GM19395 (cell line): ENCODE results near the gene ZSCAN22.
A peak's percentile ranks its signal among the peaks of the same experiment; 100 is the strongest.
"Not testable (repeated sequence)": the region's sequence is repeated elsewhere in the genome, so short reads cannot be mapped to it uniquely, and the experiment has no call there.

Source experiments
- ATAC-seq: cut with Tn5 transposase; IDR thresholded peaks from one replicate; pipeline ENCODE4 v1.9.1; 2021; ENCODE audit warnings: mild to moderate bottlenecking, moderate library complexity; ENCODE audit not compliant: unreplicated experiment

The ZSCAN22 gene

GRCh38 chr19:58368561-58369360 lies 42.0 kb downstream of the ZSCAN22 start:
- no peak for ATAC-seq

- ATAC-seq, result no peak
These were observed 45.7 kb downstream of the ZSCAN22 start for GRCh38 chr19:58372311-58373133.

- ATAC-seq, result no peak
These were observed 47.4 kb downstream of the ZSCAN22 start for GRCh38 chr19:58374200-58374599.

- not testable (repeated sequence) for ATAC-seq
These were observed 49.9 kb downstream of the ZSCAN22 start for GRCh38 chr19:58376724-58377123.

GRCh38 chr19:58379246-58379645 lies 52.5 kb downstream of the ZSCAN22 start:
- ATAC-seq, result no peak

GRCh38 chr19:58380037-58380661 lies 53.4 kb downstream of the ZSCAN22 start:
- no peak for ATAC-seq

GRCh38 chr19:58380662-58381459 lies 54.1 kb downstream of the ZSCAN22 start, which contains the start of gene ZNF837:
TSS of gene ZNF837 (minus strand) at chr19:58381030. CDS start at chr19:58369332, 11,698 bp downstream.
- peak; percentile 83 for ATAC-seq

- no peak for ATAC-seq
These were observed 54.8 kb downstream of the ZSCAN22 start for GRCh38 chr19:58381460-58382212.

- no peak for ATAC-seq
These were observed 56.3 kb downstream of the ZSCAN22 start for GRCh38 chr19:58382997-58383603.

GRCh38 chr19:58385313-58385890 lies 58.6 kb downstream of the ZSCAN22 start:
- no peak for ATAC-seq

- peak; percentile 13 for ATAC-seq
These were observed 59.2 kb downstream of the ZSCAN22 start for GRCh38 chr19:58385891-58386575.

- ATAC-seq, result peak; percentile 89
These were observed 60.0 kb downstream of the ZSCAN22 start, which contains the start of gene RPS5 for GRCh38 chr19:58386576-58387337. TSS of gene RPS5 (plus strand) at chr19:58387269. CDS start at chr19:58388138, 869 bp downstream.

GRCh38 chr19:58387338-58388174 lies 60.8 kb downstream of the ZSCAN22 start:
- ATAC-seq, result no peak

GRCh38 chr19:58388175-58388526 lies 61.4 kb downstream of the ZSCAN22 start:
- no peak for ATAC-seq
